Hepatocyte (in vitro differentiated cells): ENCODE measurements around the gene KIF13A. TPM values are rescaled to one million over a fixed set of nuclear protein-coding genes. Genes with fewer than 3 reads are reported as not detected.

Source experiments
- DNase-seq: peaks from one replicate; pipeline ENCODE4 v3.0.0-alpha.2; 2016; ENCODE audit warnings: low spot score
- H2AFZ ChIP-seq: fragments of 200-600 bp; sonication (generic); 2 replicates; pipeline ENCODE4 v1.6.0; 2016; ENCODE audit warnings: antibody characterized with exemption, mild to moderate bottlenecking
- H3K27ac ChIP-seq: fragments of 200-600 bp; sonication (generic); 2 replicates; pipeline ENCODE4 v1.5.1; 2016; ENCODE audit warnings: mild to moderate bottlenecking
- H3K27me3 ChIP-seq: fragments of 200-600 bp; sonication (generic); 2 replicates; pipeline ENCODE4 v1.6.1; 2016
- H3K36me3 ChIP-seq: fragments of 200-600 bp; sonication (generic); replicated peaks from 2 replicates; pipeline ENCODE4 v1.5.1; 2016; ENCODE audit warnings: low read depth; ENCODE audit not compliant: insufficient read depth
- H3K4me1 ChIP-seq: fragments of 200-600 bp; sonication (generic); 2 replicates; pipeline ENCODE4 v1.5.1; 2016; ENCODE audit warnings: mild to moderate bottlenecking, moderate library complexity; ENCODE audit not compliant: insufficient read depth
- H3K4me2 ChIP-seq: fragments of 200-600 bp; sonication (generic); 2 replicates; pipeline ENCODE4 v1.6.0; 2016
- H3K4me3 ChIP-seq: fragments of 200-600 bp; sonication (generic); 2 replicates; pipeline ENCODE4 v1.5.1; 2016; ENCODE audit warnings: mild to moderate bottlenecking
- H3K79me2 ChIP-seq: fragments of 200-600 bp; sonication (generic); 2 replicates; pipeline ENCODE4 v1.6.0; 2017; ENCODE audit warnings: mild to moderate bottlenecking
- H3K9me2 ChIP-seq: fragments of 200-600 bp; sonication (generic); replicated peaks from 2 replicates; pipeline ENCODE4 v1.6.0; 2017; ENCODE audit warnings: mild to moderate bottlenecking; ENCODE audit not compliant: insufficient read depth
- H3K9me3 ChIP-seq: fragments of 200-600 bp; sonication (generic); 2 replicates; pipeline ENCODE4 v1.5.1; 2016; ENCODE audit warnings: low read depth, mild to moderate bottlenecking
- H4K20me1 ChIP-seq: fragments of 200-600 bp; sonication (generic); 2 replicates; pipeline ENCODE4 v1.6.0; 2016; ENCODE audit warnings: mild to moderate bottlenecking; ENCODE audit not compliant: insufficient read depth, poor library complexity, severe bottlenecking
- EZH2 ChIP-seq: fragments of 200-600 bp; sonication (generic); IDR thresholded peaks from 2 replicates; pipeline ENCODE4 v1.6.1; 2016; ENCODE audit warnings: antibody characterized with exemption, mild to moderate bottlenecking, borderline replicate concordance
- EZH2phosphoT487 ChIP-seq: fragments of 200-600 bp; sonication (generic); IDR thresholded peaks from one replicate; pipeline ENCODE4 v1.6.1; 2018; ENCODE audit warnings: antibody characterized with exemption, mild to moderate bottlenecking, low read depth, moderate library complexity; ENCODE audit not compliant: unreplicated experiment, severe bottlenecking
- WGBS: methylation state at CpG from one replicate; pipeline ENCODE4 v1.1.6; 2016; ENCODE audit warnings: low lambda C conversion rate; ENCODE audit errors: missing lambda C conversion rate; 5-methylcytosine and 5-hydroxymethylcytosine counted together
- polyA plus RNA-seq: library from polyadenylated mRNA; unstranded; fragments of >200 nt; fragmentation: Nextera tagmentation; extraction: Ambion mirVana; gene quantifications from 2 replicates; pipeline ENCODE4 v1.2.1, GENCODE V29; 2016
- total RNA-seq: library from RNA; depleted of rRNA; stranded (reverse); fragments of >200 nt; gene quantifications from 2 replicates; pipeline ENCODE4 v1.2.3, GENCODE V29; 2014
- TF ChIP-seq, protein P1 (sequence below): fragments of 200-600 bp; sonication (generic); IDR thresholded peaks from 2 replicates; pipeline ENCODE4 v1.5.1; 2016; ENCODE audit warnings: antibody characterized with exemption, mild to moderate bottlenecking; ENCODE audit not compliant: poor library complexity

Gene KIF13A
- total and polyA plus RNA-seq, 2 experiments from 2014 or later = 13.0 to 27.9 TPM

DNA sequence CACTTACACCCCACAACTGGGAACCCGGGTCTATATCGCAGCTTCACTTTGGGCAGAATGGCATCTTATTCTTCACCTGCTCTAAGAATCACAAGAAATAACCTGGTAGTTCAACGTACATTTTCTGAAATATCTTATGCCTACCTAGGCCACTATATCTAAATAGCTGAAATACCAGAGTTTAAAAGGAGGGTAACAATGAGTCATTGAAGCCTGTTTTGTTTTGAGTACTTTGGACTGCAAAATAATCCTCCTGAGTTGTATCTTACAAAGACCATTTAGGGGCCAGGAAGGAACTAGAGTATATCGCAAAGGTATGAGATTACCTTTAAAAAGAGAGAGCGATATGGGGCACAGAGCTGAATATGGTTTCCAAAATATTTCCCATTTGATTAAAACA, 184.0 kb downstream of the KIF13A start:
- Histone ChIP-seq H2AFZ (no peak overlapping the region), H3K27ac (no peak overlapping the region), H3K4me3 (no peak overlapping the region), H3K9me3 (no peaks in the 10 kb centered on the region), H4K20me1 (no peaks in the 10 kb centered on the region), H3K4me1 (no peaks in the 10 kb centered on the region), H3K36me3 (peaks cover 5% of the 10 kb centered on the region), H3K79me2 (no peaks in the 10 kb centered on the region), H3K27me3 (no peaks in the 10 kb centered on the region), H3K9me2 (no peaks in the 10 kb centered on the region), H3K4me2 (no peak overlapping the region)
- WGBS = 92% methylated on average over 5 of the region's 5 CpGs
- TF ChIP-seq EZH2 (no peak), EZH2phosphoT487 (no peak)
- TF ChIP-seq, protein P1, sequence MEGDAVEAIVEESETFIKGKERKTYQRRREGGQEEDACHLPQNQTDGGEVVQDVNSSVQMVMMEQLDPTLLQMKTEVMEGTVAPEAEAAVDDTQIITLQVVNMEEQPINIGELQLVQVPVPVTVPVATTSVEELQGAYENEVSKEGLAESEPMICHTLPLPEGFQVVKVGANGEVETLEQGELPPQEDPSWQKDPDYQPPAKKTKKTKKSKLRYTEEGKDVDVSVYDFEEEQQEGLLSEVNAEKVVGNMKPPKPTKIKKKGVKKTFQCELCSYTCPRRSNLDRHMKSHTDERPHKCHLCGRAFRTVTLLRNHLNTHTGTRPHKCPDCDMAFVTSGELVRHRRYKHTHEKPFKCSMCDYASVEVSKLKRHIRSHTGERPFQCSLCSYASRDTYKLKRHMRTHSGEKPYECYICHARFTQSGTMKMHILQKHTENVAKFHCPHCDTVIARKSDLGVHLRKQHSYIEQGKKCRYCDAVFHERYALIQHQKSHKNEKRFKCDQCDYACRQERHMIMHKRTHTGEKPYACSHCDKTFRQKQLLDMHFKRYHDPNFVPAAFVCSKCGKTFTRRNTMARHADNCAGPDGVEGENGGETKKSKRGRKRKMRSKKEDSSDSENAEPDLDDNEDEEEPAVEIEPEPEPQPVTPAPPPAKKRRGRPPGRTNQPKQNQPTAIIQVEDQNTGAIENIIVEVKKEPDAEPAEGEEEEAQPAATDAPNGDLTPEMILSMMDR = no peak
- no peak for DNase-seq

DNA sequence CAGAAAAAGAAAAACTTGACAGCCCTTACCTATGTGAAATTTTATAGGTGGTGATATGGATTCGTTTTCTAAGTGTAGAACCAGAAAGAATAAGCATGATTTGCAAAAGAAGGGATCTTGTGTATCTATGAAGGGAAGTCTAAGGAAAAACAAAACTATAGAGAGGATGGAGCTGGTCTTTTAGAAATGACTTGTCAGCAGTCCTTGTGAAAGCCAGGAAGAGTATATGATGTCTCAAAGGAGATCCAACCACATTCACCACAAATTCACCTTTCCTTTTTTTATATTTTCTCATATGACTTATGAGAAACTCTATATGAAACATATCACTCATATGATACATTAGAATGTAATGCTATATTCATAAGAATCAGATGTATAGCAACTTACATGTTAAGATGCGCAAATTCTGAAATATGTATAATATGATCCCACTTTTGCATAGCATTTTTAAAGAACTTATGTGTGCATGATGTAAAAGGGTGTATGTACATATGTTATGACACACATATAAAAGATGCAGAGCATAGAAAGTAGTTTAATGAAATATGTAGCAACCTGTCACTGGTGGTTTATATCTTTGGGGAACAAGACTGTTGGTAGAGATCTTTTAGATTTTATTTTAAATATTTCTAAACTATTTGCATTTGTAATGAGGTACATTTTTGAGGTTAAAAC, 188.8 kb downstream of the KIF13A start:
- Histone ChIP-seq H3K4me2 (no peak overlapping the region), H3K27ac (no peak overlapping the region), H3K9me2 (no peaks in the 10 kb centered on the region), H2AFZ (no peak overlapping the region), H3K79me2 (no peaks in the 10 kb centered on the region), H3K4me3 (no peak overlapping the region), H4K20me1 (no peaks in the 10 kb centered on the region), H3K27me3 (no peaks in the 10 kb centered on the region), H3K36me3 (no peaks in the 10 kb centered on the region), H3K4me1 (no peaks in the 10 kb centered on the region), H3K9me3 (no peaks in the 10 kb centered on the region)
- DNase-seq = no peak
- 86% methylated on average over 2 of the region's 2 CpGs for WGBS
- no peak for TF ChIP-seq EZH2
- TF ChIP-seq EZH2phosphoT487 = no peak
- TF ChIP-seq, protein P1 = no peak

DNA sequence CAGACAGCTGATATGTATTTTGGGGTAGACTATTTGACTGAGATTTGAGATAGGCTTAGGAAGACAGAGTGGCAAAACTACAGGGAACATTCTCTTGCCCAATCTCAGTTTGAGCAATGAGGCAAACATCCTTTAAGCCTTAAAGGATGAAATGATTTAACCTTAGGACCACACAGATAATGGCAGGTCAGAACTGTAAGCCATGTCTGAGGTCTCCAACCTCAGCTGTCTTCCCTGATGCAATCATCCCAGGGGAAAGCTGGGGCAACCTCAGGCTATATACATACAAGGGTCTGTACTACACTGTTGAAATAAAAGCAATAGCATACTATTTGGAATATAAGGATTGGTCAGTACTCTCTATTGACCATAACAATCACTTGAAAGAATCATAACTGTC, 196.9 kb downstream of the KIF13A start:
- Histone ChIP-seq H3K79me2 (no peaks in the 10 kb centered on the region), H2AFZ (no peak overlapping the region), H3K9me3 (no peaks in the 10 kb centered on the region), H3K4me3 (no peak overlapping the region), H3K27me3 (no peaks in the 10 kb centered on the region), H3K4me1 (no peaks in the 10 kb centered on the region), H3K9me2 (no peaks in the 10 kb centered on the region), H4K20me1 (no peaks in the 10 kb centered on the region), H3K4me2 (no peak overlapping the region), H3K27ac (no peak overlapping the region), H3K36me3 (no peaks in the 10 kb centered on the region)
- TF ChIP-seq, protein P1 = no peak
- TF ChIP-seq EZH2phosphoT487 = no peak
- no peak for TF ChIP-seq EZH2
- no peak for DNase-seq
